K562 (cell line): ENCODE measurements around the gene USPL1. TPM values are rescaled to one million over a fixed set of nuclear protein-coding genes. Genes with fewer than 3 reads are reported as not detected.

Experiments
- ATAC-seq: fragments of 200-7000 bp; cut with Tn5 transposase; 3 replicates; pipeline ENCODE4 v1.9.1; 2020; ENCODE audit warnings: moderate library complexity
- BruUV-seq: library from RNA; stranded (reverse); fragments of 400-500 nt; replicated peaks from 2 replicates; lab custom pipeline; 2021; lab: Mats Ljungman, UMichigan
- CTCF ChIA-PET: fragments of 300-600 bp; formaldehyde crosslinking; extraction: SDS; loops from one replicate; lab custom pipeline; 2021; ENCODE audit warnings: low intra/inter-chr PET ratio; lab: Yijun Ruan, JAX
- POLR2A ChIA-PET: fragments of 300-600, 350-650 bp; sonication (Branson Sonifier 250); formaldehyde crosslinking; extraction: SDS; loops from one replicate; lab custom pipeline; 2021; ENCODE audit warnings: antibody characterized with exemption, inconsistent platforms; lab: Yijun Ruan, JAX
- DNase-seq, 4 experiments: peaks; one replicate each; pipeline versions ENCODE4 v3.0.0 to v3.0.0-alpha.2; 2011 to 2018; ENCODE audit warnings: low spot score in 3 of 4, mixed read lengths in 3 of 4; ENCODE audit errors: extremely low read depth in 1 of 4
- FAIRE-seq: peaks from 2 replicates; lab custom pipeline; 2011; peaks lifted over from hg19 to GRCh38; lab: Jason Lieb, UNC
- H2AFZ ChIP-seq: 2 replicates; pipeline ENCODE4 v1.6.0; 2011; ENCODE audit warnings: low read depth, low read length, control low read depth, inconsistent platforms
- H3K27ac ChIP-seq: fragments of 200-600 bp; 3 replicates; pipeline ENCODE4 v1.8.0; 2011; ENCODE audit warnings: low read depth, mild to moderate bottlenecking, control low read depth, inconsistent platforms, low read length, moderate library complexity, mixed read lengths; ENCODE audit errors: extremely low read depth
- H3K27me3 ChIP-seq, 2 experiments: fragments of 300-600 bp in 1 of 2; 2 replicates in 1 of 2; 3 replicates in 1 of 2; pipeline versions ENCODE4 v1.6.0 to v1.8.0; 2011; ENCODE audit warnings: inconsistent platforms in 2 of 2, low read length in 2 of 2, mild to moderate bottlenecking in 1 of 2, mixed read lengths in 1 of 2, moderate library complexity in 1 of 2; ENCODE audit not compliant: control insufficient read depth in 2 of 2, insufficient read depth in 2 of 2
- H3K36me3 ChIP-seq: fragments of 300-600 bp; 3 replicates; pipeline ENCODE4 v1.8.0; 2011; ENCODE audit warnings: mild to moderate bottlenecking, low read length, inconsistent platforms; ENCODE audit not compliant: control insufficient read depth, insufficient read depth
- H3K4me1 ChIP-seq, 2 experiments: fragments of 200-600 bp in 1 of 2; replicated peaks in 1 of 2; 2 replicates in 1 of 2; 3 replicates in 1 of 2; pipeline versions ENCODE4 v1.5.1 to v1.8.0; 2011; ENCODE audit warnings: inconsistent platforms in 2 of 2, low read length in 2 of 2, mild to moderate bottlenecking in 1 of 2, mixed read lengths in 1 of 2, moderate library complexity in 1 of 2; ENCODE audit not compliant: control insufficient read depth in 2 of 2, insufficient read depth in 2 of 2
- H3K4me2 ChIP-seq: 2 replicates; pipeline ENCODE4 v1.6.1; 2011; ENCODE audit warnings: low read length, control low read depth, inconsistent platforms, mixed read lengths; ENCODE audit not compliant: insufficient read depth
- H3K4me3 ChIP-seq: fragments of 200-600 bp; sonication (generic), shearing (Covaris generic); 2 replicates; pipeline ENCODE4 v1.5.1; 2016; ENCODE audit warnings: control low read depth, inconsistent platforms
- H3K79me2 ChIP-seq: fragments of 200-600 bp; 3 replicates; pipeline ENCODE4 v1.8.0; 2011; ENCODE audit warnings: low read length, inconsistent platforms; ENCODE audit not compliant: control insufficient read depth, insufficient read depth
- H3K9ac ChIP-seq, 2 experiments: 2 replicates each; pipeline versions ENCODE4 v1.6.0 to v1.6.1; 2011; ENCODE audit warnings: low read depth in 2 of 2, low read length in 2 of 2, control low read depth in 1 of 2, inconsistent platforms in 1 of 2, mild to moderate bottlenecking in 1 of 2, mixed read lengths in 1 of 2; ENCODE audit not compliant: insufficient read depth in 1 of 2
- H3K9me1 ChIP-seq: one replicate; pipeline ENCODE4 v1.6.0; 2011; ENCODE audit warnings: inconsistent platforms, mild to moderate bottlenecking, low read length, moderate library complexity; ENCODE audit not compliant: control insufficient read depth, insufficient read depth
- H3K9me3 ChIP-seq: replicated peaks from 2 replicates; pipeline ENCODE4 v1.5.1; 2011; ENCODE audit warnings: low read depth, low read length, inconsistent platforms; ENCODE audit not compliant: control insufficient read depth, insufficient read depth
- H4K20me1 ChIP-seq: replicated peaks from 2 replicates; pipeline ENCODE4 v1.6.1; 2011; ENCODE audit warnings: low read length, inconsistent platforms, mixed read lengths; ENCODE audit not compliant: control insufficient read depth, insufficient read depth
- HOXB6 ChIP-seq: fragments of 250-450 bp; sonication (Bioruptor Pico); IDR thresholded peaks from 2 replicates; pipeline ENCODE4 v1.5.1; 2022; ENCODE audit warnings: mild to moderate bottlenecking, borderline replicate concordance
- LEF1 ChIP-seq: fragments of 450-650 bp; IDR thresholded peaks from 2 replicates; pipeline ENCODE4 v1.6.1; 2016; ENCODE audit warnings: mild to moderate bottlenecking
- MCM3 ChIP-seq: fragments of 450-650 bp; IDR thresholded peaks from 2 replicates; pipeline ENCODE4 v1.6.1; 2016
- POLR3G ChIP-seq: IDR thresholded peaks from 2 replicates; pipeline ENCODE4 v1.6.1; 2011; ENCODE audit not compliant: insufficient read length, insufficient replicate concordance; ENCODE audit errors: extremely low read depth
- RBM15 ChIP-seq: fragments of 200-400 bp; formaldehyde crosslinking; IDR thresholded peaks from 2 replicates; pipeline ENCODE4 v1.6.1; 2018; ENCODE audit warnings: mild to moderate bottlenecking, low read length, moderate library complexity; ENCODE audit not compliant: insufficient read depth
- SMC3 ChIP-seq: conservative IDR thresholded peaks from 2 replicates; pipeline ENCODE4 v1.6.1; 2011; ENCODE audit warnings: low read depth, low read length, improper control_type of control experiment; ENCODE audit not compliant: insufficient read depth
- U2AF1 ChIP-seq: fragments of 200-400 bp; formaldehyde crosslinking; optimal IDR thresholded peaks from 2 replicates; pipeline ENCODE3; 2017; ENCODE audit warnings: mild to moderate bottlenecking, low read depth, low read length, moderate library complexity
- ZNF436 ChIP-seq: fragments of 250-450, 450-650 bp; sonication (Bioruptor Pico); formaldehyde crosslinking; IDR thresholded peaks from 2 replicates; pipeline ENCODE4 v1.7.0; 2020; ENCODE audit warnings: mild to moderate bottlenecking
- WGBS: fragments of 100-300 bp; shearing (Covaris generic); methylation state at CpG from one replicate; pipeline ENCODE4 v1.1.6; 2016; ENCODE audit warnings: low coverage, mixed read lengths; ENCODE audit not compliant: insufficient coverage; ENCODE audit errors: missing lambda C conversion rate; 5-methylcytosine and 5-hydroxymethylcytosine counted together
- in situ Hi-C: fragments of 300-500 bp; cut with MboI; formaldehyde crosslinking; loops from 4 replicates; pipeline ENCODE4 v1.15.0; 2018; ENCODE audit warnings: inconsistent platforms, mixed read lengths
- intact Hi-C: fragments of 100-400 bp; cut with micrococcal nuclease; formaldehyde crosslinking; loops from 2 replicates; pipeline ENCODE4 v1.14.2; 2022
- polyA plus RNA-seq, 8 experiments: library from polyadenylated mRNA; depleted of rRNA in 4 of 8; stranded (reverse) in 5 of 8; unstranded in 3 of 8; fragments of >200 nt; fragmentation: Nextera tagmentation in 2 of 8; fragmentation: Illumina TruSeq in 1 of 8; extraction: Ambion mirVana in 2 of 8; extraction: Trizol in 1 of 8; gene quantifications; 2 replicates each; pipeline versions ENCODE4 v1.2.1 to v1.2.3, GENCODE V29; 2011 to 2014; ENCODE audit warnings: inconsistent platforms in 1 of 8, missing spikeins in 1 of 8
- total RNA-seq, 7 experiments: library from RNA; depleted of rRNA in 6 of 7; stranded (reverse); fragments of >200 nt in 6 of 7; fragmentation: Illumina TruSeq in 2 of 7; extraction: Trizol in 2 of 7; gene quantifications; 2 replicates each; pipeline versions ENCODE4 v1.2.1 to v1.2.3, GENCODE V29; 2011 to 2021; ENCODE audit warnings: low replicate concordance in 1 of 7
- TF ChIP-seq, protein P1 (sequence below): fragments of 250-450 bp; sonication (Bioruptor Pico); IDR thresholded peaks from 2 replicates; pipeline ENCODE4 v1.8.0; 2021; ENCODE audit warnings: borderline replicate concordance, mild to moderate bottlenecking, moderate library complexity; ENCODE audit not compliant: poor library complexity, severe bottlenecking
- TF ChIP-seq, protein P2 (sequence below): fragments of 450-650 bp; IDR thresholded peaks from 2 replicates; pipeline ENCODE4 v1.6.1; 2016; ENCODE audit warnings: missing biosample characterization, missing genetic modification characterization
- TF ChIP-seq, protein P3 (sequence below): fragments of 150-350 bp; IDR thresholded peaks from 2 replicates; pipeline ENCODE4 v1.6.1; 2014; ENCODE audit warnings: low read depth, mild to moderate bottlenecking, low read length, borderline replicate concordance

Gene USPL1
- total and polyA plus RNA-seq, 9 of the 15 experiments (the other 6 are each of a cell fraction or from before 2014, with no cell fraction given): 5.5 to 18.0 (median 12.0) TPM

DNA sequence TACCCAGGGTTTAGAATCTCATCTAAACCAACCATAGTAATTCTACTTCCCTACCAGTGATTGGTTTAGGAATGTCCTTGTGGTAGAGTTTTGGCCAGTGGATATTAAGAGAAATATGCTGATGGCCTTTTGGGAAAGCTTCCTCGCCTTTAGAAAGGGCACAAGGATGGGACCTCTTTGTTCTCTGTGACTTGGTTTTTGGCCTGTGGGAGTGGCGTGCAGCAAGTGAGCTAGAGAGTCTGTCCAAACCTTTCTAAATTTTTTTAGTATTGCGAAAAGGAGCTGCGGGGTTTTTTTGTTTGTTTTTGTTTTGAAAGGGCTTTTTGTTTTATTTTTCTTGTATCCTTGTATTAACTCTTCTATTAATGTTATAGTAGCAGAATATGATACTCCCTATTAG lies 20.6 kb downstream of the USPL1 start (continued):
- no peak for TF ChIP-seq RBM15
- TF ChIP-seq ZNF436 (CRISPR knock-in tag): no peak
- TF ChIP-seq LEF1: no peak
- no peak for TF ChIP-seq MCM3
- no peak for TF ChIP-seq SMC3
- TF ChIP-seq, protein P1, sequence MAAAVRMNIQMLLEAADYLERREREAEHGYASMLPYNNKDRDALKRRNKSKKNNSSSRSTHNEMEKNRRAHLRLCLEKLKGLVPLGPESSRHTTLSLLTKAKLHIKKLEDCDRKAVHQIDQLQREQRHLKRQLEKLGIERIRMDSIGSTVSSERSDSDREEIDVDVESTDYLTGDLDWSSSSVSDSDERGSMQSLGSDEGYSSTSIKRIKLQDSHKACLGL (CRISPR knock-in tag): no peak
- TF ChIP-seq U2AF1: no peak
- TF ChIP-seq, protein P2, sequence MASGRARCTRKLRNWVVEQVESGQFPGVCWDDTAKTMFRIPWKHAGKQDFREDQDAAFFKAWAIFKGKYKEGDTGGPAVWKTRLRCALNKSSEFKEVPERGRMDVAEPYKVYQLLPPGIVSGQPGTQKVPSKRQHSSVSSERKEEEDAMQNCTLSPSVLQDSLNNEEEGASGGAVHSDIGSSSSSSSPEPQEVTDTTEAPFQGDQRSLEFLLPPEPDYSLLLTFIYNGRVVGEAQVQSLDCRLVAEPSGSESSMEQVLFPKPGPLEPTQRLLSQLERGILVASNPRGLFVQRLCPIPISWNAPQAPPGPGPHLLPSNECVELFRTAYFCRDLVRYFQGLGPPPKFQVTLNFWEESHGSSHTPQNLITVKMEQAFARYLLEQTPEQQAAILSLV (tag): no peak
- no peak for TF ChIP-seq POLR3G

DNA sequence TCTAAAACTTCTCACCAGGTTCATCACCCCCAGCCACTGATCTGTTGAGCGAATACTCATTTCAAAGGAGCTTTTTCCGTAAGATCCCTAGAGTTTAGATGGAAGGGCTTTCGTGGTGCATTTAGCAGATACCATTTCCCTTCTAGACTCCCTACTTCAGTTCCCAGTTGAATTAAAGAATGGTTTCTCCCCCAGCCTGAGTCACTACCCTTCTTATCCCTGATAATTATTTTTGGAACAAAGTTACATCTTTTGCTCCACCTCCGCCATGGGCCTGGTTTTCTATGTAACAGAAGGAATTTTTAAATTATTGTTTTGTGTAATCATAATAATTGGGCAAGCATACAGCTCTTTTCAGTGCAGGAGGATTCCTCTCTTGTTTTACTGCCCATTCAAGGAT lies 22.0 kb downstream of the USPL1 start:
- in situ Hi-C loops: no loop called here
- ChIA-PET CTCF (no interaction called here), POLR2A (no interaction called here)
- no peak overlapping the region for H2AFZ ChIP-seq
- WGBS: 95% methylated on average over 4 of the region's 4 CpGs
- DNase-seq (no peak), ATAC-seq (no peak), FAIRE-seq (no peak)
- peaks cover 66% of the 10 kb centered on the region; the same call in 2 of the 3 replicates for H3K36me3 ChIP-seq
- no peak overlapping the region for H3K9ac ChIP-seq
- peaks cover 34% of the 10 kb centered on the region for H3K79me2 ChIP-seq
- no peak overlapping the region for H3K4me2 ChIP-seq
- no peaks in the 10 kb centered on the region for H4K20me1 ChIP-seq
- H3K27me3 ChIP-seq: no peaks in the 10 kb centered on the region
- H3K9me3 ChIP-seq: no peaks in the 10 kb centered on the region
- intact Hi-C loops: no loop called here
- no peak overlapping the region for H3K4me3 ChIP-seq
- BruUV-seq: no TSS peak
- no peak overlapping the region for H3K27ac ChIP-seq
- TF ChIP-seq, protein P3, sequence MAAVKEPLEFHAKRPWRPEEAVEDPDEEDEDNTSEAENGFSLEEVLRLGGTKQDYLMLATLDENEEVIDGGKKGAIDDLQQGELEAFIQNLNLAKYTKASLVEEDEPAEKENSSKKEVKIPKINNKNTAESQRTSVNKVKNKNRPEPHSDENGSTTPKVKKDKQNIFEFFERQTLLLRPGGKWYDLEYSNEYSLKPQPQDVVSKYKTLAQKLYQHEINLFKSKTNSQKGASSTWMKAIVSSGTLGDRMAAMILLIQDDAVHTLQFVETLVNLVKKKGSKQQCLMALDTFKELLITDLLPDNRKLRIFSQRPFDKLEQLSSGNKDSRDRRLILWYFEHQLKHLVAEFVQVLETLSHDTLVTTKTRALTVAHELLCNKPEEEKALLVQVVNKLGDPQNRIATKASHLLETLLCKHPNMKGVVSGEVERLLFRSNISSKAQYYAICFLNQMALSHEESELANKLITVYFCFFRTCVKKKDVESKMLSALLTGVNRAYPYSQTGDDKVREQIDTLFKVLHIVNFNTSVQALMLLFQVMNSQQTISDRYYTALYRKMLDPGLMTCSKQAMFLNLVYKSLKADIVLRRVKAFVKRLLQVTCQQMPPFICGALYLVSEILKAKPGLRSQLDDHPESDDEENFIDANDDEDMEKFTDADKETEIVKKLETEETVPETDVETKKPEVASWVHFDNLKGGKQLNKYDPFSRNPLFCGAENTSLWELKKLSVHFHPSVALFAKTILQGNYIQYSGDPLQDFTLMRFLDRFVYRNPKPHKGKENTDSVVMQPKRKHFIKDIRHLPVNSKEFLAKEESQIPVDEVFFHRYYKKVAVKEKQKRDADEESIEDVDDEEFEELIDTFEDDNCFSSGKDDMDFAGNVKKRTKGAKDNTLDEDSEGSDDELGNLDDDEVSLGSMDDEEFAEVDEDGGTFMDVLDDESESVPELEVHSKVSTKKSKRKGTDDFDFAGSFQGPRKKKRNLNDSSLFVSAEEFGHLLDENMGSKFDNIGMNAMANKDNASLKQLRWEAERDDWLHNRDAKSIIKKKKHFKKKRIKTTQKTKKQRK: no peak
- TF ChIP-seq HOXB6 (CRISPR knock-in tag): no peak
- H3K4me1 ChIP-seq: no peaks in the 10 kb centered on the region
- peaks cover 4% of the 10 kb centered on the region for H3K9me1 ChIP-seq
